Right atrium auricular region (tissue), 2 donors: ENCODE data around the gene PLPP6. TPM values are rescaled to one million over a fixed set of nuclear protein-coding genes. Genes with fewer than 3 reads are reported as not detected.
"Not testable (repeated sequence)": the region's sequence is repeated elsewhere in the genome, so short reads cannot be mapped to it uniquely, and the experiment has no call there.

Experiments used
- DNase-seq: peaks from one replicate; pipeline ENCODE4 v3.0.0-alpha.2; 2019; ENCODE audit warnings: low spot score
- H3K27ac ChIP-seq, 2 donors: fragments of 200-600 bp; sonication (generic); 1 replicate in 1 of 2; 2 replicates in 1 of 2; pipeline ENCODE4 v1.5.1; 2016 to 2019
- H3K27me3 ChIP-seq, 2 donors: fragments of 200-600 bp; sonication (generic); one replicate each; pipeline versions ENCODE4 v1.5.1 to v1.6.0; 2017 to 2019
- H3K36me3 ChIP-seq: fragments of 200-600 bp; sonication (generic); one replicate; pipeline ENCODE4 v1.5.1; 2016
- H3K4me1 ChIP-seq, 2 donors: fragments of 200-600 bp; sonication (generic); one replicate each; pipeline versions ENCODE4 v1.5.1 to v1.6.0; 2017 to 2019
- H3K4me3 ChIP-seq, 2 donors: fragments of 200-600 bp; sonication (generic); 1 replicate in 1 of 2; 2 replicates in 1 of 2; pipeline ENCODE4 v1.5.1; 2017 to 2019; ENCODE audit warnings: mild to moderate bottlenecking in 1 of 2, moderate library complexity in 1 of 2
- H3K9me3 ChIP-seq, 2 donors: fragments of 200-600 bp; sonication (generic); one replicate each; pipeline ENCODE4 v1.5.1; 2019
- total RNA-seq, 2 donors: library from RNA; depleted of rRNA; stranded (reverse); fragments of >200 nt; gene quantifications; one replicate each; pipeline ENCODE4 v1.1.0, GENCODE V29; 2016
- TF ChIP-seq, protein P1 (sequence below), 2 donors: fragments of 200-600 bp; sonication (generic); IDR thresholded peaks; one replicate each; pipeline ENCODE4 v1.5.1; 2019; ENCODE audit warnings: antibody characterized with exemption in 2 of 2

PLPP6 gene
- total RNA-seq, 2 donors from 2014 or later, result 3.9 to 4.1 TPM

- Histone ChIP-seq H3K36me3 (no peaks in the 10 kb centered on the region), H3K27ac (no peak overlapping the region), H3K9me3 (no peaks in the 10 kb centered on the region), H3K4me3 (no peak overlapping the region), H3K4me1 (peaks cover 0 to 2% of the 10 kb centered on the region in 2 donors), H3K27me3 (no peaks in the 10 kb centered on the region)
- DNase-seq, result no peak
- TF ChIP-seq, protein P1, sequence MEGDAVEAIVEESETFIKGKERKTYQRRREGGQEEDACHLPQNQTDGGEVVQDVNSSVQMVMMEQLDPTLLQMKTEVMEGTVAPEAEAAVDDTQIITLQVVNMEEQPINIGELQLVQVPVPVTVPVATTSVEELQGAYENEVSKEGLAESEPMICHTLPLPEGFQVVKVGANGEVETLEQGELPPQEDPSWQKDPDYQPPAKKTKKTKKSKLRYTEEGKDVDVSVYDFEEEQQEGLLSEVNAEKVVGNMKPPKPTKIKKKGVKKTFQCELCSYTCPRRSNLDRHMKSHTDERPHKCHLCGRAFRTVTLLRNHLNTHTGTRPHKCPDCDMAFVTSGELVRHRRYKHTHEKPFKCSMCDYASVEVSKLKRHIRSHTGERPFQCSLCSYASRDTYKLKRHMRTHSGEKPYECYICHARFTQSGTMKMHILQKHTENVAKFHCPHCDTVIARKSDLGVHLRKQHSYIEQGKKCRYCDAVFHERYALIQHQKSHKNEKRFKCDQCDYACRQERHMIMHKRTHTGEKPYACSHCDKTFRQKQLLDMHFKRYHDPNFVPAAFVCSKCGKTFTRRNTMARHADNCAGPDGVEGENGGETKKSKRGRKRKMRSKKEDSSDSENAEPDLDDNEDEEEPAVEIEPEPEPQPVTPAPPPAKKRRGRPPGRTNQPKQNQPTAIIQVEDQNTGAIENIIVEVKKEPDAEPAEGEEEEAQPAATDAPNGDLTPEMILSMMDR (IDR thresholded peaks at IDR 0.05), result no peak
Measured at GRCh38 chr9:4656621-4657020, 5.5 kb upstream of the PLPP6 start.

- no peak for DNase-seq
- no peaks in the 10 kb centered on the region for H3K36me3 ChIP-seq
- no peak overlapping the region for H3K4me3 ChIP-seq
- H3K27me3 ChIP-seq, result no peaks in the 10 kb centered on the region
- no peaks in the 10 kb centered on the region for H3K9me3 ChIP-seq
- TF ChIP-seq, protein P1 (IDR thresholded peaks at IDR 0.05), result no peak
- no peak overlapping the region for H3K27ac ChIP-seq
- H3K4me1 ChIP-seq, result peaks cover 0 to 6% of the 10 kb centered on the region in 2 donors
Measured at GRCh38 chr9:4657426-4658159, 4.5 kb upstream of the PLPP6 start.

- not testable (repeated sequence) for H3K27me3 ChIP-seq, DNase-seq, H3K9me3 ChIP-seq, H3K36me3 ChIP-seq, H3K27ac ChIP-seq, H3K4me3 ChIP-seq
- H3K4me1 ChIP-seq, result peaks cover 0 to 32% of the 10 kb centered on the region in 2 donors
Measured at GRCh38 chr9:4660665-4661064, 1.4 kb upstream of the PLPP6 start.

- TF ChIP-seq, protein P1 (IDR thresholded peaks at IDR 0.05), result no peak
- Histone ChIP-seq H3K36me3 (no peaks in the 10 kb centered on the region), H3K27me3 (no peaks in the 10 kb centered on the region), H3K9me3 (no peaks in the 10 kb centered on the region), H3K4me3 (no peak overlapping the region), H3K4me1 (peaks cover 0 to 35% of the 10 kb centered on the region in 2 donors), H3K27ac (peak overlapping the region in 1 of 2 donors; percentile 75)
- DNase-seq, result no peak
Measured at GRCh38 chr9:4661165-4661564, 929 bp upstream of the PLPP6 start.

DNA sequence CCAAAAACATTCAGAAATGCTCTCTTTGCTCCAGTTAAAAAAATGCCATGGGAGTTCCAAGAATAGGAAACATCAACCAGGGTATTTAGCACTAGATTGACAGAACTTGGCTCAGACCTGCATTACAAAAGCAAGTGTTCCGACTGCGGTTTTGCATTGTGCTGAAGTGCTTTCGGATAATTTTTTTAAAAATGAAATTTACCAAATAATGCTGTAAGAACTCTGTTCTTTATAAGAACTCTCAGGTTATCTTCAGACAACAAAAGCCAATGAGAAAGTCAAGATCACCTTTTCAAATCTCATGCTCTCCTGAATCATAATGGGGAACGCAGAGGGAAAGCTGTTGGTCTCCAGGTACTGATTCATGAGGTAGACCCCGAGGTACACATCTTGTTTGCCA is 483 bp upstream of the PLPP6 start:
- H3K27me3 ChIP-seq, result no peaks in the 10 kb centered on the region
- H3K4me1 ChIP-seq, result peaks cover 0 to 40% of the 10 kb centered on the region in 2 donors
- H3K36me3 ChIP-seq, result no peaks in the 10 kb centered on the region
- H3K27ac ChIP-seq, result peak overlapping the region; percentile 75 to 85
- TF ChIP-seq, protein P1 (IDR thresholded peaks at IDR 0.05), result no peak
- no peaks in the 10 kb centered on the region for H3K9me3 ChIP-seq
- peak overlapping the region; percentile 71 to 99 for H3K4me3 ChIP-seq
- no peak for DNase-seq

DNA sequence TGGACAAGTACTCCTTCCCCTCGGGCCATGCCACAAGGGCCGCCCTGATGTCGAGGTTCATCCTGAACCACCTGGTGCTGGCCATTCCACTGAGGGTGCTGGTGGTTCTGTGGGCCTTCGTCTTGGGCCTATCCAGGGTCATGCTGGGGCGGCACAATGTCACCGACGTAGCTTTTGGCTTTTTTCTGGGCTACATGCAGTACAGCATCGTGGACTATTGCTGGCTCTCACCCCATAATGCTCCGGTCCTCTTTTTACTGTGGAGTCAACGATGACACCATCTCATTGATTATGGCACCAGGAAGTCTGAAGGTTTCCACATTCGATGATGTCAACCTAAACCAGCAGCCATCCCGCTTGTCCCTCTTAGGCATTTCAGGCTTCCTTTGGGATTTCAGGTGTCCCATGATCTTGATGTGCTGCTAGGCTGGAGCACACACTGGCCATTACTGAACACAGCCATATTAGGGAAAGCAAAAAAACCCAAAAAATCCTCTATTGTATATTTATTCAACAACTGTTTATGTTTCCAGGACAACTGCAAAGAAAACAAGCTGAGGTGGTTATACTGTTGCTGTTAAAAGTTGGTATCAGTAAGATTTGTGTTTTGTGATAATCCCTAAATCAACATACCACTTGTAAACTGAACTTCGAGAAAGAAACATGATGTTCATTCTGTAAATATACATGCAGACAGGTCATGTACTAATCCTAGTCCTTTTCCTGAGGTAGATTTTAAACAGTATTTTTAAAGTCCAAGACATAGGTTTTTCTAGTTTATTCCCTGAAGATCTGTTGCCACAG is 1.1 kb downstream of the PLPP6 start:
- Histone ChIP-seq H3K4me1 (peaks cover 0 to 42% of the 10 kb centered on the region in 2 donors), H3K4me3 (peak overlapping the region; percentile 71 to 99), H3K27ac (peak overlapping the region; percentile 75 to 85), H3K36me3 (no peaks in the 10 kb centered on the region), H3K9me3 (no peaks in the 10 kb centered on the region), H3K27me3 (no peaks in the 10 kb centered on the region)
- TF ChIP-seq, protein P1 (IDR thresholded peaks at IDR 0.05), result no peak
- no peak for DNase-seq
